ENCODE data around the gene VWA7.

Gene VWA7

GRCh38 chr6:31729979-31730630 is 47.0 kb downstream of the VWA7 start:
- peak in 1 of 2 experiments; percentile 53 for DNase-seq (ENCODE audit: low read depth in 2 of 2)

- DNase-seq (ENCODE audit: low read depth in 2 of 2), result peak; percentile 46 to 76
These were observed 47.6 kb downstream of the VWA7 start for GRCh38 chr6:31729515-31729978.

- DNase-seq (ENCODE audit: low read depth in 2 of 2), result no peak
These were observed 48.2 kb downstream of the VWA7 start, which contains the start of gene DDAH2 for GRCh38 chr6:31728767-31729514. DDAH2 (minus strand) TSS chr6:31729299; CDS start chr6:31729161, 138 bp downstream.

- no peak for DNase-seq (ENCODE audit: low read depth in 2 of 2)
These were observed 49.1 kb downstream of the VWA7 start for GRCh38 chr6:31727717-31728671.

- DNase-seq (ENCODE audit: low read depth in 2 of 2), result no peak
These were observed 50.0 kb downstream of the VWA7 start for GRCh38 chr6:31727034-31727716.

GRCh38 chr6:31725502-31726350 is 51.4 kb downstream of the VWA7 start:
- DNase-seq (ENCODE audit: low read depth in 2 of 2), result no peak

GRCh38 chr6:31723980-31724691 is 53.0 kb downstream of the VWA7 start:
- DNase-seq (ENCODE audit: low read depth in 2 of 2), result no peak

GRCh38 chr6:31723245-31723979 is 53.7 kb downstream of the VWA7 start, which contains the start of gene MPIG6B:
MPIG6B (plus strand) TSS chr6:31723373; CDS start chr6:31723384, 11 bp downstream.
- DNase-seq (ENCODE audit: low read depth in 2 of 2), result no peak

GRCh38 chr6:31722173-31722572 is 55.0 kb downstream of the VWA7 start:
- no peak for DNase-seq (ENCODE audit: low read depth in 2 of 2)

- DNase-seq (ENCODE audit: low read depth in 2 of 2), result no peak
These were observed 55.6 kb downstream of the VWA7 start, which contains the start of gene LY6G6C for GRCh38 chr6:31721351-31722020. LY6G6C (minus strand) TSS chr6:31721746; CDS start chr6:31721679, 67 bp downstream.

GRCh38 chr6:31720196-31720770 is 56.8 kb downstream of the VWA7 start:
- DNase-seq (ENCODE audit: low read depth in 2 of 2), result no peak

- no peak for DNase-seq (ENCODE audit: low read depth in 2 of 2)
These were observed 58.1 kb downstream of the VWA7 start for GRCh38 chr6:31719001-31719400.

- no peak for DNase-seq (ENCODE audit: low read depth in 2 of 2)
These were observed 58.9 kb downstream of the VWA7 start for GRCh38 chr6:31718265-31718664.

- DNase-seq (ENCODE audit: low read depth in 2 of 2), result no peak
These were observed 59.5 kb downstream of the VWA7 start for GRCh38 chr6:31717499-31718222.

Measured in stimulated activated CD4-positive, alpha-beta T cell treated with anti-CD3 and anti-CD28 coated beads, Interleukin-12 subunit alpha, Interleukin-12 subunit beta, amount 100 ng/mL, for 24 hours (primary cell).